Liver (tissue), 9 donors: ENCODE measurements around the gene SNX33. TPM values are rescaled to one million over a fixed set of nuclear protein-coding genes. Genes with fewer than 3 reads are reported as not detected.
"Not testable (repeated sequence)": the region's sequence is repeated elsewhere in the genome, so short reads cannot be mapped to it uniquely, and the experiment has no call there.

Experiments used
- DNase-seq: peaks from one replicate; pipeline ENCODE4 v3.0.0-alpha.2; 2017; ENCODE audit warnings: low spot score
- H3K27ac ChIP-seq, 2 donors: one replicate each; pipeline ENCODE4 v1.7.0; 2013; ENCODE audit warnings: inconsistent platforms in 2 of 2, low read length in 2 of 2, control low read depth in 1 of 2, low read depth in 1 of 2, mild to moderate bottlenecking in 1 of 2
- H3K27me3 ChIP-seq, 4 donors: one replicate each; pipeline versions ENCODE4 v1.6.1 to v1.7.0; 2013; ENCODE audit warnings: low read length in 3 of 4, inconsistent platforms in 1 of 4, mild to moderate bottlenecking in 1 of 4, moderate library complexity in 1 of 4; ENCODE audit not compliant: control insufficient read depth in 4 of 4, insufficient read depth in 4 of 4
- H3K36me3 ChIP-seq, 4 donors: one replicate each; pipeline versions ENCODE4 v1.6.1 to v1.7.0; 2013; ENCODE audit warnings: low read length in 3 of 4, mild to moderate bottlenecking in 3 of 4, low read depth in 1 of 4, moderate library complexity in 1 of 4; ENCODE audit not compliant: control insufficient read depth in 4 of 4, insufficient read depth in 3 of 4
- H3K4me1 ChIP-seq, 4 donors: one replicate each; pipeline versions ENCODE4 v1.6.1 to v1.7.0; 2013; ENCODE audit warnings: low read length in 3 of 4, mild to moderate bottlenecking in 3 of 4, moderate library complexity in 1 of 4; ENCODE audit not compliant: control insufficient read depth in 4 of 4, insufficient read depth in 4 of 4
- H3K4me3 ChIP-seq, 3 donors: one replicate each; pipeline versions ENCODE4 v1.6.1 to v1.7.0; 2013; ENCODE audit warnings: low read length in 3 of 3, control low read depth in 1 of 3, low read depth in 1 of 3, mild to moderate bottlenecking in 1 of 3
- H3K9ac ChIP-seq, 2 donors: one replicate each; pipeline ENCODE4 v1.7.0; 2013; ENCODE audit warnings: low read length in 2 of 2, mild to moderate bottlenecking in 2 of 2, moderate library complexity in 2 of 2, control low read depth in 1 of 2, low read depth in 1 of 2
- H3K9me3 ChIP-seq, 4 donors: one replicate each; pipeline versions ENCODE4 v1.6.1 to v1.7.0; 2013; ENCODE audit warnings: low read length in 3 of 4; ENCODE audit not compliant: control insufficient read depth in 4 of 4
- EGR1 ChIP-seq, 2 donors: IDR thresholded peaks; 2 replicates each; pipeline ENCODE4 v1.6.1; 2016 to 2018; ENCODE audit warnings: antibody characterized with exemption in 2 of 2, low read depth in 2 of 2
- FOXA1 ChIP-seq: IDR thresholded peaks from 2 replicates; pipeline ENCODE4 v1.6.1; 2016; ENCODE audit warnings: antibody characterized with exemption
- FOXA2 ChIP-seq: IDR thresholded peaks from 2 replicates; pipeline ENCODE4 v1.6.1; 2016; ENCODE audit warnings: antibody characterized with exemption
- GABPA ChIP-seq, 2 donors: IDR thresholded peaks in 1 of 2; conservative IDR thresholded peaks in 1 of 2; 2 replicates each; pipeline ENCODE4 v1.6.1; 2016; ENCODE audit warnings: antibody characterized with exemption in 2 of 2, mild to moderate bottlenecking in 1 of 2, moderate library complexity in 1 of 2
- HNF4A ChIP-seq, 2 donors: conservative IDR thresholded peaks; 2 replicates each; pipeline ENCODE4 v1.6.1; 2016; ENCODE audit warnings: antibody characterized with exemption in 2 of 2, mild to moderate bottlenecking in 2 of 2
- MAX ChIP-seq: IDR thresholded peaks from 2 replicates; pipeline ENCODE4 v1.6.1; 2016; ENCODE audit warnings: antibody characterized with exemption
- NR2F2 ChIP-seq: IDR thresholded peaks from 2 replicates; pipeline ENCODE4 v1.6.1; 2016; ENCODE audit warnings: antibody characterized with exemption
- RXRA ChIP-seq, 2 donors: IDR thresholded peaks; 2 replicates each; pipeline ENCODE4 v1.6.1; 2017 to 2018; ENCODE audit warnings: antibody characterized with exemption in 2 of 2, mild to moderate bottlenecking in 1 of 2
- SP1 ChIP-seq: IDR thresholded peaks from 2 replicates; pipeline ENCODE4 v1.6.1; 2018; ENCODE audit warnings: antibody characterized with exemption, mild to moderate bottlenecking
- TAF1 ChIP-seq: conservative IDR thresholded peaks from 2 replicates; pipeline ENCODE4 v1.6.1; 2016; ENCODE audit warnings: antibody characterized with exemption, mild to moderate bottlenecking
- YY1 ChIP-seq: IDR thresholded peaks from 2 replicates; pipeline ENCODE4 v1.6.1; 2016; ENCODE audit warnings: antibody characterized with exemption, mild to moderate bottlenecking
- WGBS: extraction: QIAGEN DNeasy Blood & Tissue Kit; methylation state at CpG from one replicate; pipeline ENCODE4 v1.1.7; 2013; 5-methylcytosine and 5-hydroxymethylcytosine counted together
- polyA plus RNA-seq, 2 donors: library from polyadenylated mRNA; stranded (reverse) in 1 of 2; unstranded in 1 of 2; fragments of 200-250 nt in 1 of 2; fragments of >200 nt in 1 of 2; fragmentation: Nextera tagmentation in 1 of 2; extraction: Ambion mirVana in 1 of 2; gene quantifications; one replicate each; pipeline versions ENCODE4 v1.2.1 to v1.2.3, GENCODE V29; 2013 to 2015
- total RNA-seq, 2 donors: library from RNA; depleted of rRNA; stranded (reverse); fragments of >200 nt; gene quantifications; one replicate each; pipeline ENCODE4 v1.2.3, GENCODE V29; 2014
- TF ChIP-seq, protein P1 (sequence below): IDR thresholded peaks from 2 replicates; pipeline ENCODE4 v1.6.1; 2016; ENCODE audit warnings: antibody characterized with exemption, mild to moderate bottlenecking
- TF ChIP-seq, protein P2 (sequence below): IDR thresholded peaks from 2 replicates; pipeline ENCODE4 v1.6.1; 2016; ENCODE audit warnings: antibody characterized with exemption
- TF ChIP-seq, protein P3 (sequence below): fragments of 150-350 bp; IDR thresholded peaks from 2 replicates; pipeline ENCODE4 v1.5.1; 2017; ENCODE audit warnings: improper control_type of control experiment, low read depth, low read length; ENCODE audit not compliant: missing input control
- donor health status: healthy.
- donor health status: healthy.
- donor health status: healthy.
- donor health status: healthy.
- donor health status: healthy.

The SNX33 gene
- total and polyA plus RNA-seq, 4 donors, result 7.1 to 10.8 (median 9.1) TPM

- WGBS, result 81% methylated on average over 16 of the region's 16 CpGs
- H3K36me3 ChIP-seq, result no peaks in the 10 kb centered on the region
- H3K9ac ChIP-seq, result no peak overlapping the region
- H3K27me3 ChIP-seq, result no peaks in the 10 kb centered on the region
- DNase-seq, result no peak
- H3K27ac ChIP-seq, result no peak overlapping the region
- H3K4me3 ChIP-seq, result no peak overlapping the region
- H3K4me1 ChIP-seq, result peaks cover 3 to 8% (median 4%) of the 10 kb centered on the region in 4 donors
- TF ChIP-seq HNF4A (conservative IDR thresholded peaks at IDR 0.05) (no peak), YY1 (no peak), TAF1 (no peak), EGR1 (IDR thresholded peaks at IDR 0.05; ENCODE audit: low read depth in 2 of 2) (no peak), FOXA2 (no peak), MAX (no peak), FOXA1 (no peak)
- TF ChIP-seq, protein P1, sequence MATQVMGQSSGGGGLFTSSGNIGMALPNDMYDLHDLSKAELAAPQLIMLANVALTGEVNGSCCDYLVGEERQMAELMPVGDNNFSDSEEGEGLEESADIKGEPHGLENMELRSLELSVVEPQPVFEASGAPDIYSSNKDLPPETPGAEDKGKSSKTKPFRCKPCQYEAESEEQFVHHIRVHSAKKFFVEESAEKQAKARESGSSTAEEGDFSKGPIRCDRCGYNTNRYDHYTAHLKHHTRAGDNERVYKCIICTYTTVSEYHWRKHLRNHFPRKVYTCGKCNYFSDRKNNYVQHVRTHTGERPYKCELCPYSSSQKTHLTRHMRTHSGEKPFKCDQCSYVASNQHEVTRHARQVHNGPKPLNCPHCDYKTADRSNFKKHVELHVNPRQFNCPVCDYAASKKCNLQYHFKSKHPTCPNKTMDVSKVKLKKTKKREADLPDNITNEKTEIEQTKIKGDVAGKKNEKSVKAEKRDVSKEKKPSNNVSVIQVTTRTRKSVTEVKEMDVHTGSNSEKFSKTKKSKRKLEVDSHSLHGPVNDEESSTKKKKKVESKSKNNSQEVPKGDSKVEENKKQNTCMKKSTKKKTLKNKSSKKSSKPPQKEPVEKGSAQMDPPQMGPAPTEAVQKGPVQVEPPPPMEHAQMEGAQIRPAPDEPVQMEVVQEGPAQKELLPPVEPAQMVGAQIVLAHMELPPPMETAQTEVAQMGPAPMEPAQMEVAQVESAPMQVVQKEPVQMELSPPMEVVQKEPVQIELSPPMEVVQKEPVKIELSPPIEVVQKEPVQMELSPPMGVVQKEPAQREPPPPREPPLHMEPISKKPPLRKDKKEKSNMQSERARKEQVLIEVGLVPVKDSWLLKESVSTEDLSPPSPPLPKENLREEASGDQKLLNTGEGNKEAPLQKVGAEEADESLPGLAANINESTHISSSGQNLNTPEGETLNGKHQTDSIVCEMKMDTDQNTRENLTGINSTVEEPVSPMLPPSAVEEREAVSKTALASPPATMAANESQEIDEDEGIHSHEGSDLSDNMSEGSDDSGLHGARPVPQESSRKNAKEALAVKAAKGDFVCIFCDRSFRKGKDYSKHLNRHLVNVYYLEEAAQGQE, result no peak
- TF ChIP-seq, protein P2, sequence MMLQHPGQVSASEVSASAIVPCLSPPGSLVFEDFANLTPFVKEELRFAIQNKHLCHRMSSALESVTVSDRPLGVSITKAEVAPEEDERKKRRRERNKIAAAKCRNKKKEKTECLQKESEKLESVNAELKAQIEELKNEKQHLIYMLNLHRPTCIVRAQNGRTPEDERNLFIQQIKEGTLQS, result no peak
- H3K9me3 ChIP-seq, result no peaks in the 10 kb centered on the region
Observed at GRCh38 chr15:75677465-75678323, 30.0 kb downstream of the SNX33 start.

GRCh38 chr15:75678324-75678690, 30.6 kb downstream of the SNX33 start:
- H3K4me1 ChIP-seq, result peaks cover 3 to 13% (median 4%) of the 10 kb centered on the region in 4 donors
- H3K36me3 ChIP-seq, H3K4me3 ChIP-seq, H3K9ac ChIP-seq, H3K27ac ChIP-seq, DNase-seq, H3K27me3 ChIP-seq, H3K9me3 ChIP-seq: not testable (repeated sequence)
- WGBS, result 94% methylated on average over 6 of the region's 6 CpGs

DNA sequence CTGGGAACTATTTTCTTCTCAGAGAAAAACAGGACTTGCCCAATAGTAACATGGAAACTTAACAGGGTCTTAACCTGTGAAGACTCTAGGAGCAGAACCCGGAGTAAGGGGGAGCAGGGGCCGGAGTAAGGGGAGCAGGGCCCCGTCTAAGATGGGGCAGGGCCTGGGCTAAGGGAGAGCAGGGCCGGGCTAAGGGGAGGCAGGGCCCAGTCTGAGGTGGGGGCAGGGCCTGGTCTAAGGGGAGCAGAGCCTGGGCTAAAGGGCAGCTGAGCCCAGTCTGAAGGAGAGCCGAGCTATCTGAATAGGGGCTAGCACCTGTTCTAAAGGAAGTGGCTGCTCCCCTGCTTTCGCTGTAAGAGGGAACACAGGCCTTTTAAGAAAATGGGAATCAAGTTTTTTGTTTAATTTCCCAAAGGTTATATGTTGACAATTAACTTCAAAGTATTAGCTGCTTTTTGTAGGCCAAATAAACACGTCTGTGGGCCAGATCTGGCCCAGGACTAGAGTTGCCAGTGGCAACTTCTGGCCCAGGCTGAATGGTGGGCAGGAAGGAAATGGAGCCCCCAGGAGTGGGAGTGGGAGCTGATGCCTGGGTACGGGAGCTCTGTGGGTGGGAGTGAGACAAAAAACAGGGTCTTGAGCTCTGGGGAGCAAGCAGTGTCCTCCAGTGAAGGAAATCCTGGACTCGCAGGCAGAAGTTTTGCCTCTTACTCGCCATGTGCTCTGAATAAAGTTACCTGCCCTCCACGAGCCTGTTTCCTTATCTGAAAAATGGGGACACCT, 32.5 kb downstream of the SNX33 start:
- no peak for DNase-seq
- H3K36me3 ChIP-seq, result no peaks in the 10 kb centered on the region
- H3K4me1 ChIP-seq, result peaks cover 5 to 15% (median 8%) of the 10 kb centered on the region in 4 donors
- H3K9me3 ChIP-seq, result no peaks in the 10 kb centered on the region
- H3K27ac ChIP-seq, result no peak overlapping the region
- no peaks in the 10 kb centered on the region for H3K27me3 ChIP-seq
- 86% methylated on average over 11 of the region's 11 CpGs for WGBS
- no peak overlapping the region for H3K9ac ChIP-seq
- no peak overlapping the region for H3K4me3 ChIP-seq
- TF ChIP-seq TAF1 (no peak), SP1 (no peak), FOXA2 (no peak), RXRA (IDR thresholded peaks at IDR 0.05) (no peak), EGR1 (IDR thresholded peaks at IDR 0.05; ENCODE audit: low read depth in 2 of 2) (no peak), NR2F2 (no peak), GABPA (IDR thresholded peaks at IDR 0.05 in 1 of 2, conservative IDR thresholded peaks at IDR 0.05 in 1 of 2) (no peak), MAX (no peak), FOXA1 (no peak)
- TF ChIP-seq, protein P3, sequence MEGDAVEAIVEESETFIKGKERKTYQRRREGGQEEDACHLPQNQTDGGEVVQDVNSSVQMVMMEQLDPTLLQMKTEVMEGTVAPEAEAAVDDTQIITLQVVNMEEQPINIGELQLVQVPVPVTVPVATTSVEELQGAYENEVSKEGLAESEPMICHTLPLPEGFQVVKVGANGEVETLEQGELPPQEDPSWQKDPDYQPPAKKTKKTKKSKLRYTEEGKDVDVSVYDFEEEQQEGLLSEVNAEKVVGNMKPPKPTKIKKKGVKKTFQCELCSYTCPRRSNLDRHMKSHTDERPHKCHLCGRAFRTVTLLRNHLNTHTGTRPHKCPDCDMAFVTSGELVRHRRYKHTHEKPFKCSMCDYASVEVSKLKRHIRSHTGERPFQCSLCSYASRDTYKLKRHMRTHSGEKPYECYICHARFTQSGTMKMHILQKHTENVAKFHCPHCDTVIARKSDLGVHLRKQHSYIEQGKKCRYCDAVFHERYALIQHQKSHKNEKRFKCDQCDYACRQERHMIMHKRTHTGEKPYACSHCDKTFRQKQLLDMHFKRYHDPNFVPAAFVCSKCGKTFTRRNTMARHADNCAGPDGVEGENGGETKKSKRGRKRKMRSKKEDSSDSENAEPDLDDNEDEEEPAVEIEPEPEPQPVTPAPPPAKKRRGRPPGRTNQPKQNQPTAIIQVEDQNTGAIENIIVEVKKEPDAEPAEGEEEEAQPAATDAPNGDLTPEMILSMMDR, result no peak
- TF ChIP-seq, protein P1, result no peak
